Measurements from ENCODE around the gene RPUSD4. TPM values are rescaled to one million over a fixed set of nuclear protein-coding genes. Genes with fewer than 3 reads are reported as not detected.

Gene RPUSD4
- total RNA-seq, 1 donor from 2014 or later = 21.6 TPM

- Histone ChIP-seq H3K36me3 (no peaks in the 10 kb centered on the region), H3K9me3 (no peaks in the 10 kb centered on the region), H3K27me3 (no peaks in the 10 kb centered on the region), H3K4me3 (no peak overlapping the region), H3K4me1 (peaks cover 19% of the 10 kb centered on the region), H3K27ac (no peak overlapping the region)
- intact Hi-C loops (cut with DNase I) = no loop called here
- DNase-seq (ENCODE audit: extremely low spot score in 2 of 2) = no peak
- no peak for TF ChIP-seq POLR2A (IDR thresholded peaks at IDR 0.05)
- no peak for TF ChIP-seq POLR2AphosphoS5 (IDR thresholded peaks at IDR 0.05; ENCODE audit: insufficient read depth in 1 of 2, low read depth in 1 of 2)
- no peak for TF ChIP-seq CTCF (IDR thresholded peaks at IDR 0.05)
These were observed 36.6 kb downstream of the RPUSD4 start for GRCh38 chr11:126174816-126175215.

- TF ChIP-seq POLR2AphosphoS5 (IDR thresholded peaks at IDR 0.05; ENCODE audit: insufficient read depth in 1 of 2, low read depth in 1 of 2) (no peak), CTCF (IDR thresholded peaks at IDR 0.05) (no peak), POLR2A (IDR thresholded peaks at IDR 0.05) (no peak)
- intact Hi-C loops (cut with DNase I) = no loop called here
- no peak overlapping the region for H3K4me3 ChIP-seq
- no peaks in the 10 kb centered on the region for H3K27me3 ChIP-seq
- H3K9me3 ChIP-seq = no peaks in the 10 kb centered on the region
- DNase-seq (ENCODE audit: extremely low spot score in 2 of 2) = no peak
- no peaks in the 10 kb centered on the region for H3K36me3 ChIP-seq
- no peak overlapping the region for H3K27ac ChIP-seq
- H3K4me1 ChIP-seq = peaks cover 19% of the 10 kb centered on the region
These were observed 38.2 kb downstream of the RPUSD4 start for GRCh38 chr11:126173257-126173656.

GRCh38 chr11:126172596-126173038 is 38.8 kb downstream of the RPUSD4 start:
- no peak overlapping the region for H3K27ac ChIP-seq
- DNase-seq (ENCODE audit: extremely low spot score in 2 of 2) = no peak
- peaks cover 19% of the 10 kb centered on the region for H3K4me1 ChIP-seq
- no peaks in the 10 kb centered on the region for H3K27me3 ChIP-seq
- no peaks in the 10 kb centered on the region for H3K9me3 ChIP-seq
- TF ChIP-seq CTCF (IDR thresholded peaks at IDR 0.05) (no peak), POLR2A (IDR thresholded peaks at IDR 0.05) (no peak), POLR2AphosphoS5 (IDR thresholded peaks at IDR 0.05; ENCODE audit: insufficient read depth in 1 of 2, low read depth in 1 of 2) (no peak)
- intact Hi-C loops (cut with DNase I) = no loop called here
- H3K4me3 ChIP-seq = no peak overlapping the region
- H3K36me3 ChIP-seq = no peaks in the 10 kb centered on the region

GRCh38 chr11:126169291-126169690 is 42.2 kb downstream of the RPUSD4 start:
- intact Hi-C loops (cut with DNase I) = no loop called here
- no peak overlapping the region for H3K27ac ChIP-seq
- peaks cover 21% of the 10 kb centered on the region for H3K4me1 ChIP-seq
- H3K36me3 ChIP-seq = no peaks in the 10 kb centered on the region
- H3K27me3 ChIP-seq = no peaks in the 10 kb centered on the region
- no peak for TF ChIP-seq POLR2A (IDR thresholded peaks at IDR 0.05)
- no peak overlapping the region for H3K4me3 ChIP-seq
- no peaks in the 10 kb centered on the region for H3K9me3 ChIP-seq
- no peak for DNase-seq (ENCODE audit: extremely low spot score in 2 of 2)

- H3K36me3 ChIP-seq = no peaks in the 10 kb centered on the region
- TF ChIP-seq POLR2AphosphoS5 (IDR thresholded peaks at IDR 0.05; ENCODE audit: insufficient read depth in 1 of 2, low read depth in 1 of 2) = no peak
- no peak for TF ChIP-seq CTCF (IDR thresholded peaks at IDR 0.05)
- TF ChIP-seq POLR2A (IDR thresholded peaks at IDR 0.05) = no peak
- no peaks in the 10 kb centered on the region for H3K9me3 ChIP-seq
- peaks cover 24% of the 10 kb centered on the region for H3K4me1 ChIP-seq
- no peaks in the 10 kb centered on the region for H3K27me3 ChIP-seq
- H3K4me3 ChIP-seq = no peak overlapping the region
- intact Hi-C loops (cut with DNase I) = no loop called here
- DNase-seq (ENCODE audit: extremely low spot score in 2 of 2) = no peak
- H3K27ac ChIP-seq = no peak overlapping the region
These were observed 44.0 kb downstream of the RPUSD4 start for GRCh38 chr11:126167488-126167887.

Data from vagina (tissue), 2 donors.